Effector CD4-positive, alpha-beta T cell (primary cell): Measurements from ENCODE around the gene TNFAIP8.
"Not testable (repeated sequence)": the region's sequence is repeated elsewhere in the genome, so short reads cannot be mapped to it uniquely, and the experiment has no call there.

Source experiments
- DNase-seq: peaks from one replicate; pipeline ENCODE4 v3.0.0-alpha.2; 2020

TNFAIP8 gene

DNA sequence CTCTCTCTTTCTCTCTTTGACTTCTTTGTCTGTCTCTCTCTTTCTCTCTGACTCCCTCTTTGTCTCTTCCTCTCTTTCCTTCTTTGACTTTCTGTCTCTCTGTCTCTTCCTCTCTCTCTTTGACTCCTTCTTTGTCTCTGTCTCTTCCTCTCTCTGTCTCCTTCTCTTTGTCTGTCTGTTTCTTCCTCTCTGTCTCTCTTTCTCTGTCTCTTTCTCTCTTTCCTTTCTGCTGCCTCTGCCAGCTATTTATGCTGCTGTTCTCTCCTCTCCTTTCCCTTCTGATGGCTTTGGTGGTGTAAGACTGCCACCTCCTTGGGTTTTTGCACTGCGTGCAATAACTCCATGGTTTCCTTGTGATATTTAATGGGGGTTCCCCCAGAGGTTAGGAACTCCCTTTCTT, 72.3 kb downstream of the TNFAIP8 start:
- DNase-seq: not testable (repeated sequence)

- not testable (repeated sequence) for DNase-seq
Measured at GRCh38 chr5:119428574-119428973, 72.8 kb downstream of the TNFAIP8 start.

GRCh38 chr5:119432674-119433237, 76.9 kb downstream of the TNFAIP8 start:
- DNase-seq: not testable (repeated sequence)

- peak; percentile 62 for DNase-seq
Measured at GRCh38 chr5:119435436-119436132, 79.8 kb downstream of the TNFAIP8 start.

DNA sequence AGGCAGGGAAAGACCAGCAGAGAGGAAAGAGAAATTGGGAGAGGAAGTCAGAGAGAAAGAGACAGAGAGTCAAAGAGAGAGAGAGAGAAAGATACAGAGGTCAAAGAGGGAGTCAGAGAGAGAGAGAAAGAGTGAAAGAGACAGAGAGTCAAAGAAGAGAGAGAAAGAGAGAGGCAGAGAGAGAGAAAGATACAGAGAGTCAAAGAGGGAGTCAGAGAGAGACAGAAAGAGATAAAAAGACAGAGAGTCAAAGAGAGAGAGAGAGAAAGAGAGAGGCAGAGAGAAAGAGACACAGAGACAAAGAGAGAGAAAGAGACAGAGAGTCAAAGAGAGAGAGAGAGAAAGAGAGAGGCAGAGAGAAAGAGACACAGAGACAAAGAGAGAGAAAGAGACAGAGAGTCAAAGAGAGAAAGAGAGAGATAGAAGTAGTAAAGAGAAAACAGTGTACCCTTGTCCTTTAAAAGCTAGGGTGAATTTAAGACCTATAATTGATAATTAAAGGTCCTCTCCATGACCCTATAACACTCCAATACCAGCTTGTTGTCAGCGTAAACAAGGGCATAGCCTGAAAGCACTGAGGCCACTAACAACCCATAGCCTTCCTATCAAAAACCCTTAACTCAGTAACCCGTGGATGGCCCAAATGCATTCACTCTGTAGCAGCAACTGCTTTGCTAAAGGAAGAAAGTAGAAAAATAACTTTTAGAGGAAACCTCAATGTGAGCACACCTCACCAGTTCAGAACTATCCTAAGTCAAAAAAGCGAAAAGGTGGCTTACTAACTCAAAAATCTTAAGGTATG, 82.2 kb downstream of the TNFAIP8 start:
- not testable (repeated sequence) for DNase-seq

DNA sequence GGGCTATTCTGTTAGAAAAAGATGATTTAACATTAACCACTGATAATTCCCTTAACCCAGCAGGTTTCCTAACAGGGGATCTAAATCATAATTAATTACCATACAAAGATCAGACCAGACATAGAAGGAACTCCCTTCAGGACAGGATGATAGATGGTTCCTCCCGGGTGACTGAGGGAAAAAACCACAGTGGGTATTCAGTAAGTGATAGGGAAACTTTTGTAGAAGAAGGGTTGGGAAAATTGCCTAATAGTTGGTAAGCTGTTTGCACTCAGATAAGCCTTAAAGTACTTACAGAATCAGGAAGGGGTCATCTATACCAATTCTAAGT, 82.7 kb downstream of the TNFAIP8 start:
- DNase-seq: not testable (repeated sequence)

GRCh38 chr5:119439140-119439631, 83.4 kb downstream of the TNFAIP8 start:
- DNase-seq: no peak

- not testable (repeated sequence) for DNase-seq
Measured at GRCh38 chr5:119439632-119440031, 83.8 kb downstream of the TNFAIP8 start.

- DNase-seq: not testable (repeated sequence)
Measured at GRCh38 chr5:119444643-119445042, 88.8 kb downstream of the TNFAIP8 start.

DNA sequence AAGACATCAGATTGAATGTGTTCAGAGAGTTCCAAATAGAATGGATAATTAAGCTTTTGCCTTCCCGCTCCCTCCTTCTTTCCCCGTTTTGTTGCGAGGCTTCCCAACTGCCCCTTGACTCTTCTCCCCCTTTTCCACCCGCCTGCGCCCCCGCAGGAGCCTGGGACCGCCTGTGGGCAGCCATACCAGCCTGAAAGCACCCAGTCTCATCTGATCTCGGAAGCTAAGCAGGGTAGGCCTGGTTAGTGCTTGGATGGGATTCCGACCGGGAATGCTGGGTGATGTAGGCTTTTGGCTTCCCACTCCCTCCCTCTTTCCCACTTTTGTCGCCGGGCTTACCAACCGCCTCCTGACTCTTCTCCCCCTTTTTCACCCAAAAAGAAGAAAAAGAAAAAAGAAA, 89.7 kb downstream of the TNFAIP8 start:
- no peak for DNase-seq
